Astrocyte of the spinal cord (primary cell): ENCODE results near the gene CAPS.
"Not testable (repeated sequence)": the region's sequence is repeated elsewhere in the genome, so short reads cannot be mapped to it uniquely, and the experiment has no call there.

ENCODE experiments used
- DNase-seq: peaks from one replicate; pipeline ENCODE4 v3.0.0; 2011; ENCODE audit warnings: low read depth, low spot score
- H3K4me3 ChIP-seq: 2 replicates; pipeline ENCODE4 v1.5.1; 2011; ENCODE audit warnings: low read depth, mild to moderate bottlenecking, low read length, moderate library complexity
- CTCF ChIP-seq: IDR thresholded peaks from 2 replicates; pipeline ENCODE4 v1.5.1; 2012; ENCODE audit warnings: low read depth, mild to moderate bottlenecking, low read length, inconsistent platforms
- in situ Hi-C: cut with HindIII; loops from 2 replicates; pipeline ENCODE4 v1.10.0; 2017; ENCODE audit warnings: low sequenced_read_pairs

Gene CAPS

DNA sequence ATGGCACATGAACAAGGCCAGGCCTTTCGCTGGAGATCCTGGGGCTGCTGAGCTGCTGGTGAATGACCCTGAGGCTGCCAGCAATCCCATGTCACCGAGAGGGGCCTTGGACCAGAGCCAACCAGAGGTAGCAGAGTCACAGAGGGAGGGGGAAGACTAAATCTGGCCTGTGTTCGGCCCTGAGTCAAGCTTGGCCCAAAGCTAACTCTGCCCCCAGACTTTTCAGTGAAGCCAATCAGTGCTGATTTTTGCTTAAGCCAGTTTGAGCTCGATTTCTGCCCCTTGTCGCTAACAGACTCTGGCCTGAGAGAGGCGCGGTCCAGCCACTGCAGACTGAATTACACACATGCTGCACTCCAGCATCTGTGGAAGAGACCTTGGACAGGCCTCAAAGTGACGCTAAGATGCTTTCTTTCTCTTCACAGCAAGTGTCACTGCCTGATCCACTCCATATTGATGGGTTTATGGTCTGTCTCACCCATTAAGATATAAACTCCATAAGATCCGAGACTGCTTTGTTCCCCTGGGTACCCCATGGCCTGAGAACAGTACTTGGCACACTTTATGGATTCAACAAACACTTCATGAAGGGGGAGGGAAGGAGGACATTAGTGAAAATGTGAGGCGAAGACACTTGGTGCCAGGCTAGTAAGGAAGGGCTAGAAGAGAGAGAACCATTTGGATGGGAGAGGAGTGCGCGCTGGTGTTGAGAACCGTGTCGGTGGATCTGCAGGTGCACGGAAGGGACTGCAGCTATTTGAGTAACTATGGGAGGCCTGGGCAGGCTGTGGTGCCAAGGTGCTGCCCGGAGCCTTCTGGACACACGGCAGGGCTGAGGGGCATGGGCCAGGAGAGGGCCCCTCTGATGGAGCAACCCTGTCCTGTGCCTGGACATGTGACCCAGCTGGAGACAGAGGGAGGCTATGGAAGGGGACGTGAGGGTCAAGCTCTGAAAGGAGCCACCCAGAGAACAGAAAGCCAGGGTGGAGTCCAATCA lies 46.2 kb downstream of the CAPS start:
- no peak for DNase-seq
- no peak overlapping the region for H3K4me3 ChIP-seq
- TF ChIP-seq CTCF: no peak
- in situ Hi-C loops: no loop called here

GRCh38 chr19:5961641-5961968 lies 47.6 kb downstream of the CAPS start:
- DNase-seq, H3K4me3 ChIP-seq, in situ Hi-C loops: not testable (repeated sequence)

DNA sequence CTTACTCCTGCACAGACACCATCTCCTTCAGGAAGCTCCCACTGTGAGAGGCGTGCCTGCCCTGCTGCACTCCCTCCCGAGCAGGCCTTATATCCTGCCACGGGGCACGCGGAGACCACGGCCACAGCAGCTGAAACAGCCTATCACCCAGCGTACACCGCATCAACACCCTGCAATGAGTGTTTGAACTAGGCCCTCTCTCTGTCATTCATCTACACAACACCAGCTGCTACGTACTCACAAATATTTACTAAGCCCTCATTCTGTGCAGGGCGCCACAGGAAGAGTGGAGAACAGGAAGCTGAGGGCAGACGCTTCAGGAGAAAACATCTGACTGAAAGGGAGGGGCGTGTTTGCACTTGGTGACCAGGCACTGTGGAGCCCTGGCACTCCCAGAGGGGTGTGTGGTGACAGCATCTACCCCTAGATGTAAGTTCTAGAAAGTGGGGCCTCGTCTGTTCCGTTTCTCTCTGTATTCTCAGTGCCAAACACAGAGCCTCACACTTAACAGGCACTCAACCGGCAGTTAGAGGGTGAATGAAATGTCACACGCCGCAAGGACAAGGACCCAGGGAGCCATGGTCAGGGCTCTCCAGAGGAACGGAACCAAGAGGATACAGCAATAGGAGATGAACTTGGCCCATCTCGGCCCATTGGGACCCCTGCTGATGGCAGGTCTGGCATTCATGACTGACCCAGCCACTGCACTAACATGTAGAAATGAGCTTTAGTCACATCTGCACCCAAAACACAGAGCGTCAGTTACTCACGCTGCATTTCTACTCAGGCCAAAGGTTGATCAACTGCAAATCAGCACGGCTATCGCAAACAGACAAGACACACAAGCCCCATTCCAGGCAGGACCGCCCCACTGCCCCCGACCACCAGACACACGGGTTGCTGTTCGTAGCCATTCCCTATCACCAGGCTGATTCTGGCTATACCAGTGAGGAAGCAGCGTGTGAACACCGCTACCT lies 48.2 kb downstream of the CAPS start:
- TF ChIP-seq CTCF: no peak
- DNase-seq: peak; percentile 70
- in situ Hi-C loops: no loop called here
- H3K4me3 ChIP-seq: no peak overlapping the region

DNA sequence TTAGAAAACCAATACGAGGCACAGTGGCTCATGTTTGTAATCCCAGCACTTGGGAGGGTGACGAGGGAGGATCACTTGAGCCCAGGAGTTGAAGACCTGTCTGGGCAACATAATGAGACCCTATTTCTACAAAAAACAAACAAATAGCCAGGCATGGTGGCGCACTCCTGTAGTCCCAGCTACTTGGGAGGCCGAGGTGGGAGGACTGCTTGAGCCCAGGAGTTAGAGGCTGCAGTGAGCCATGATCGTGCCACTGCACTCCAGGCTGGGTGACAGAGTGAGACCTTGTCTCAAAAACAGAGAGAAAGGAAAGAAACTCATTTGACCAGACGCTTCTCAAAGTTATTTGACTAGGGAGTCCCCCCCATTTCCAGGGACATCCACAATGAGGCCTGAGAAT lies 49.2 kb downstream of the CAPS start:
- not testable (repeated sequence) for DNase-seq

GRCh38 chr19:5963855-5964254 lies 49.8 kb downstream of the CAPS start:
- no peak for DNase-seq
- no peak overlapping the region for H3K4me3 ChIP-seq
- no peak for TF ChIP-seq CTCF
- in situ Hi-C loops: no loop called here

More for the DNA sequence above, 49.2 kb downstream of the CAPS start:
- H3K4me3 ChIP-seq, in situ Hi-C loops: not testable (repeated sequence)

DNA sequence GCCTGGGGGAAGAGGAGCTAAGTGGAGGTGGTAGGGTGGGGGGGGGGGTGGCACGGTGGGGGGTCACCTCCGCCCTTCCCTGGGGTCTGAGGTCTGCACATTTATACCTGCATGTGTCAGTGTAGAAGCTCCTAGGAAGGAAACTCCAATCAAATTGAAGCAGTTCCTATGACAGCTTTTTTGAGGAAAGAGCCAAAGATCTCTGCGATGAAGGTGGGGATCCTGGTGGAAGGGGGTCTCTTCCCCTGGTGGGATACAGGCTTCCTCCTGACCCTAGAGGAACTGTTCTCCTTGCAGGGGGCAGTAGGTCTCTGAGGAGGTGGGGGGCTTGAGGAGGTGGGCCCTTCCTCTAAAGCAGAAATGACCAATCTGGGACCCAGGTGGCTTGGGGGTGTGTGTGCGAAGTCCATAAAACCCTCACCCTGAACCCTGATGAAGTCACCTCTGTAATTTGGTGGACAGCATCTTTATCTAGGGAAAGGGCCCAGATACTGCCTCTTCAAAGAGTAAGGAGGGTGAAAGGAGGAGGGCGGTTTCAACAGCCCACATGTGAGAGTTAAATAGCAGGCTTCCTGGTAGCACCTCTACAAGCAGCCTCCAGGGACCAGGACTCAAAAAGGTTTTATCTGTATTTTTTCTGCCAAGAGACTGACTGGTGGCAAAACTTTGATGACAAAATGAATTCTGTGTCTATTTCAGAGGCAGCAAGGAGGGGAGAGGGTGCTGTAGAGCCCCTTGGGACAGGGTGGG lies 50.9 kb downstream of the CAPS start:
- no peak overlapping the region for H3K4me3 ChIP-seq
- no peak for DNase-seq
- in situ Hi-C loops: no loop called here
- TF ChIP-seq CTCF: no peak
